WTC11 (cell line): Measurements from ENCODE around the gene SRRM3. TPM values are rescaled to one million over a fixed set of nuclear protein-coding genes. Genes with fewer than 3 reads are reported as not detected.

Source experiments
- ATAC-seq: fragments of 200-7000 bp; cut with Tn5 transposase; 2 replicates; pipeline ENCODE4 v1.10.0; 2021; ENCODE audit warnings: mild to moderate bottlenecking, moderate library complexity
- CTCF ChIA-PET: fragments of 300-600 bp; sonication (Branson Sonifier 250); formaldehyde crosslinking; loops from one replicate; lab custom pipeline; 2021; ENCODE audit warnings: antibody characterized with exemption; lab: Charles Lee
- POLR2A ChIA-PET: fragments of 350-600 bp; sonication (Branson Sonifier 250); formaldehyde crosslinking; loops from one replicate; lab custom pipeline; 2021; ENCODE audit warnings: antibody characterized with exemption; lab: Charles Lee
- DNase-seq: peaks from one replicate; pipeline ENCODE4 v3.0.0; 2021; ENCODE audit warnings: low spot score
- H3K27ac Mint-ChIP-seq: 2 replicates; pipeline ENCODE4 v1.8.0; 2021; ENCODE audit warnings: mixed read lengths
- H3K27me3 Mint-ChIP-seq: 2 replicates; pipeline ENCODE4 v1.8.0; 2021; ENCODE audit warnings: low read depth, mild to moderate bottlenecking, moderate library complexity, mixed read lengths
- H3K36me3 Mint-ChIP-seq: 2 replicates; pipeline ENCODE4 v1.8.0; 2021; ENCODE audit warnings: mixed read lengths
- H3K4me1 Mint-ChIP-seq: 2 replicates; pipeline ENCODE4 v1.8.0; 2022; ENCODE audit warnings: mixed read lengths
- H3K4me3 Mint-ChIP-seq: 2 replicates; pipeline ENCODE4 v1.8.0; 2021; ENCODE audit warnings: mild to moderate bottlenecking, moderate library complexity, mixed read lengths
- H3K9me3 Mint-ChIP-seq: 2 replicates; pipeline ENCODE4 v1.8.0; 2021; ENCODE audit warnings: mixed read lengths
- CBFB ChIP-seq: sonication (generic); formaldehyde crosslinking; IDR thresholded peaks from 2 replicates; pipeline ENCODE4 v1.8.1; 2022; ENCODE audit warnings: mild to moderate bottlenecking, low read depth, missing genetic modification reagents
- CDX4 ChIP-seq: fragments of 250-450 bp; sonication (Bioruptor Pico); IDR thresholded peaks from 2 replicates; pipeline ENCODE4 v1.9.0; 2021; ENCODE audit warnings: moderate library complexity, mild to moderate bottlenecking, inconsistent platforms, borderline replicate concordance
- HMGXB4 ChIP-seq: sonication (generic); formaldehyde crosslinking; IDR thresholded peaks from 2 replicates; pipeline ENCODE4 v1.8.1; 2023; ENCODE audit warnings: mild to moderate bottlenecking, moderate library complexity, missing genetic modification reagents
- MYBL2 ChIP-seq: sonication (generic); formaldehyde crosslinking; IDR thresholded peaks from 2 replicates; pipeline ENCODE4 v1.8.1; 2023; ENCODE audit warnings: mild to moderate bottlenecking, moderate library complexity, missing genetic modification reagents
- STAT6 ChIP-seq: sonication (generic); formaldehyde crosslinking; conservative IDR thresholded peaks from 2 replicates; pipeline ENCODE4 v1.8.1; 2023; ENCODE audit warnings: mild to moderate bottlenecking, low read depth, missing genetic modification reagents, moderate library complexity
- TP53 ChIP-seq: sonication (generic); formaldehyde crosslinking; IDR thresholded peaks from 2 replicates; pipeline ENCODE4 v1.8.1; 2023; ENCODE audit warnings: mild to moderate bottlenecking, missing genetic modification reagents
- ZBTB21 ChIP-seq: sonication (generic); formaldehyde crosslinking; IDR thresholded peaks from 2 replicates; pipeline ENCODE4 v1.8.1; 2023; ENCODE audit warnings: mild to moderate bottlenecking, missing genetic modification reagents, borderline replicate concordance
- ZNF263 ChIP-seq: sonication (generic); formaldehyde crosslinking; IDR thresholded peaks from 2 replicates; pipeline ENCODE4 v1.8.1; 2022; ENCODE audit warnings: low read depth, mild to moderate bottlenecking, moderate library complexity, missing genetic modification reagents
- ZNF671 ChIP-seq: fragments of 250-450 bp; sonication (Bioruptor Pico); IDR thresholded peaks from 2 replicates; pipeline ENCODE4 v1.8.0; 2021; ENCODE audit warnings: mild to moderate bottlenecking
- ZSCAN18 ChIP-seq: fragments of 250-450 bp; sonication (Bioruptor Pico); IDR thresholded peaks from 2 replicates; pipeline ENCODE4 v2.1.2; 2022; ENCODE audit warnings: mild to moderate bottlenecking, moderate library complexity
- total RNA-seq: library from RNA; stranded (reverse); gene quantifications from 3 replicates; pipeline ENCODE4 v1.2.3, GENCODE V29; 2021
- TF ChIP-seq, protein P1 (sequence below): sonication (generic); formaldehyde crosslinking; IDR thresholded peaks from 2 replicates; pipeline ENCODE4 v1.8.1; 2022; ENCODE audit warnings: missing genetic modification reagents, borderline replicate concordance
- TF ChIP-seq, protein P2 (sequence below): fragments of 200-600 bp; IDR thresholded peaks from 2 replicates; pipeline ENCODE4 v1.8.0; 2022; ENCODE audit warnings: antibody characterized with exemption
- TF ChIP-seq, protein P3 (sequence below): fragments of 250-450 bp; sonication (Bioruptor Pico); IDR thresholded peaks from 2 replicates; pipeline ENCODE4 v1.9.0; 2021; ENCODE audit warnings: mild to moderate bottlenecking
- TF ChIP-seq, protein P4 (sequence below): sonication (generic); formaldehyde crosslinking; IDR thresholded peaks from 2 replicates; pipeline ENCODE4 v1.8.0; 2023; ENCODE audit warnings: missing genetic modification reagents, mild to moderate bottlenecking, borderline replicate concordance
- TF ChIP-seq, protein P5 (sequence below): sonication (generic); formaldehyde crosslinking; IDR thresholded peaks from 2 replicates; pipeline ENCODE4 v1.8.1; 2022; ENCODE audit warnings: low read depth, mild to moderate bottlenecking, moderate library complexity, missing genetic modification reagents, borderline replicate concordance
- TF ChIP-seq, protein P6 (sequence below): sonication (generic); formaldehyde crosslinking; IDR thresholded peaks from 2 replicates; pipeline ENCODE4 v1.8.1; 2023; ENCODE audit warnings: mild to moderate bottlenecking, missing genetic modification reagents, moderate library complexity

Gene SRRM3
- total RNA-seq, 1 experiment from 2014 or later, result 17.7 TPM

DNA sequence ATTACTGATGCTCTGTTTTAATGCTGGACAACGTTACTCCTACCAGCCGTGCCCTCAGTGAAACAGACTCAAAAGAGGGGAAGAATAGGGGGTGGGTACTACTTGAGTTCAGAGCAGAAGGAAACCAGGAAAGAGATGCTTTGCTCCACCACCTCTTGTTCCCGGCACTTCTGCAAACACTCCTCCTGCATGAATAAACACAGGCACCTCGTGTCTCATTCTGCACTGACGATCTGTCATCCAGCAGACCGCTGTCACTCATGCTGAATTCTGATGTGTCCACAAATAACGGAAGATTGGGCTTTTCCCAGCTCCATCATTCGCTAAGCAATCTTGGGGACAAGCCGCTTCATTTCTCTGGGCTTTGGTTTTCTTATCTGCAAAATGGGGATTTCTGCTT, 130.4 kb downstream of the SRRM3 start (continued):
- TF ChIP-seq ZSCAN18 (no peak), STAT6 (CRISPR knock-in tag) (no peak), CBFB (CRISPR knock-in tag) (no peak)
- TF ChIP-seq, protein P1, sequence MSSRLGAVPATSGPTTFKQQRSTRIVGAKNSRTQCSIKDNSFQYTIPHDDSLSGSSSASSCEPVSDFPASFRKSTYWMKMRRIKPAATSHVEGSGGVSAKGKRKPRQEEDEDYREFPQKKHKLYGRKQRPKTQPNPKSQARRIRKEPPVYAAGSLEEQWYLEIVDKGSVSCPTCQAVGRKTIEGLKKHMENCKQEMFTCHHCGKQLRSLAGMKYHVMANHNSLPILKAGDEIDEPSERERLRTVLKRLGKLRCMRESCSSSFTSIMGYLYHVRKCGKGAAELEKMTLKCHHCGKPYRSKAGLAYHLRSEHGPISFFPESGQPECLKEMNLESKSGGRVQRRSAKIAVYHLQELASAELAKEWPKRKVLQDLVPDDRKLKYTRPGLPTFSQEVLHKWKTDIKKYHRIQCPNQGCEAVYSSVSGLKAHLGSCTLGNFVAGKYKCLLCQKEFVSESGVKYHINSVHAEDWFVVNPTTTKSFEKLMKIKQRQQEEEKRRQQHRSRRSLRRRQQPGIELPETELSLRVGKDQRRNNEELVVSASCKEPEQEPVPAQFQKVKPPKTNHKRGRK, result no peak
- TF ChIP-seq, protein P2, sequence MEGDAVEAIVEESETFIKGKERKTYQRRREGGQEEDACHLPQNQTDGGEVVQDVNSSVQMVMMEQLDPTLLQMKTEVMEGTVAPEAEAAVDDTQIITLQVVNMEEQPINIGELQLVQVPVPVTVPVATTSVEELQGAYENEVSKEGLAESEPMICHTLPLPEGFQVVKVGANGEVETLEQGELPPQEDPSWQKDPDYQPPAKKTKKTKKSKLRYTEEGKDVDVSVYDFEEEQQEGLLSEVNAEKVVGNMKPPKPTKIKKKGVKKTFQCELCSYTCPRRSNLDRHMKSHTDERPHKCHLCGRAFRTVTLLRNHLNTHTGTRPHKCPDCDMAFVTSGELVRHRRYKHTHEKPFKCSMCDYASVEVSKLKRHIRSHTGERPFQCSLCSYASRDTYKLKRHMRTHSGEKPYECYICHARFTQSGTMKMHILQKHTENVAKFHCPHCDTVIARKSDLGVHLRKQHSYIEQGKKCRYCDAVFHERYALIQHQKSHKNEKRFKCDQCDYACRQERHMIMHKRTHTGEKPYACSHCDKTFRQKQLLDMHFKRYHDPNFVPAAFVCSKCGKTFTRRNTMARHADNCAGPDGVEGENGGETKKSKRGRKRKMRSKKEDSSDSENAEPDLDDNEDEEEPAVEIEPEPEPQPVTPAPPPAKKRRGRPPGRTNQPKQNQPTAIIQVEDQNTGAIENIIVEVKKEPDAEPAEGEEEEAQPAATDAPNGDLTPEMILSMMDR, result no peak
- TF ChIP-seq, protein P3, sequence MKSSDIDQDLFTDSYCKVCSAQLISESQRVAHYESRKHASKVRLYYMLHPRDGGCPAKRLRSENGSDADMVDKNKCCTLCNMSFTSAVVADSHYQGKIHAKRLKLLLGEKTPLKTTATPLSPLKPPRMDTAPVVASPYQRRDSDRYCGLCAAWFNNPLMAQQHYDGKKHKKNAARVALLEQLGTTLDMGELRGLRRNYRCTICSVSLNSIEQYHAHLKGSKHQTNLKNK (CRISPR knock-in tag), result no peak

DNA sequence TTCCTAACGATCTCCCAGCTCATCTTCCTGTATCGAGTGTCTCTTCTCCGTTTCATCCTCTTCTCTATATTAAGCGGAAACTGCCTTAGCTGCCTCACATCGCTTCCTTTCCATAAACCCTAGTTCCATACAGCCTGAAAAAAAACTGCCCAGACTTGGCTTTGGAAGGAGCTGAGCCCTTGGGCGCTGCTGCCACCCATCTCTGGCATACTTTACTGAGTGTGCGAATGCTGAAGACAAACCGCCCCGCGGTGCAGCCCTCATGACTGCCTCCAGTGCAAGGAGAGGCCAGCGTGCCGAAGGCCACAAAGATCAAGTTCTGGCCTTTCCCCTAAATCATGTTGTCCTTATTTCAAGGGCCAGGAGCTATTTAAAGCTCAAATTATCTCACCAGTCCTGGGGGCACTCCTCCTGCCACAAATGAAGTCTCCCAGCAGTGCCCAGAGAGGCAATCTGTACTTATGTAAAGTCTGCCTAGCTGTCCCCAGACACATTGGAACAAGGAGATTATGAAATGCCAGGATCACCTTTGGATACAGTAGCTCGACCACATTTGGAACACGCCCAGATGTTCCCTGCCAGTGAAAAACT, 131.9 kb downstream of the SRRM3 start:
- Mint-ChIP-seq H3K36me3 (peaks cover 49% of the 10 kb centered on the region), H3K4me3 (no peak overlapping the region), H3K4me1 (peaks cover 35% of the 10 kb centered on the region), H3K9me3 (no peaks in the 10 kb centered on the region), H3K27me3 (no peaks in the 10 kb centered on the region), H3K27ac (peak overlapping the region; percentile 52)
- ATAC-seq (no peak), DNase-seq (no peak)
- ChIA-PET POLR2A (interaction anchor here (0.6 to 1.4 kb wide), 4 partner anchors 15 to 472 kb away, joined by 3 to 6 read pairs (median 4); partner anchors contain the start of gene YWHAG), CTCF (no interaction called here)
- TF ChIP-seq ZNF263 (no peak), CDX4 (CRISPR knock-in tag) (no peak), ZNF671 (no peak), MYBL2 (CRISPR knock-in tag) (no peak), TP53 (no peak), ZBTB21 (CRISPR knock-in tag) (no peak), HMGXB4 (CRISPR knock-in tag) (no peak)
- TF ChIP-seq, protein P4, sequence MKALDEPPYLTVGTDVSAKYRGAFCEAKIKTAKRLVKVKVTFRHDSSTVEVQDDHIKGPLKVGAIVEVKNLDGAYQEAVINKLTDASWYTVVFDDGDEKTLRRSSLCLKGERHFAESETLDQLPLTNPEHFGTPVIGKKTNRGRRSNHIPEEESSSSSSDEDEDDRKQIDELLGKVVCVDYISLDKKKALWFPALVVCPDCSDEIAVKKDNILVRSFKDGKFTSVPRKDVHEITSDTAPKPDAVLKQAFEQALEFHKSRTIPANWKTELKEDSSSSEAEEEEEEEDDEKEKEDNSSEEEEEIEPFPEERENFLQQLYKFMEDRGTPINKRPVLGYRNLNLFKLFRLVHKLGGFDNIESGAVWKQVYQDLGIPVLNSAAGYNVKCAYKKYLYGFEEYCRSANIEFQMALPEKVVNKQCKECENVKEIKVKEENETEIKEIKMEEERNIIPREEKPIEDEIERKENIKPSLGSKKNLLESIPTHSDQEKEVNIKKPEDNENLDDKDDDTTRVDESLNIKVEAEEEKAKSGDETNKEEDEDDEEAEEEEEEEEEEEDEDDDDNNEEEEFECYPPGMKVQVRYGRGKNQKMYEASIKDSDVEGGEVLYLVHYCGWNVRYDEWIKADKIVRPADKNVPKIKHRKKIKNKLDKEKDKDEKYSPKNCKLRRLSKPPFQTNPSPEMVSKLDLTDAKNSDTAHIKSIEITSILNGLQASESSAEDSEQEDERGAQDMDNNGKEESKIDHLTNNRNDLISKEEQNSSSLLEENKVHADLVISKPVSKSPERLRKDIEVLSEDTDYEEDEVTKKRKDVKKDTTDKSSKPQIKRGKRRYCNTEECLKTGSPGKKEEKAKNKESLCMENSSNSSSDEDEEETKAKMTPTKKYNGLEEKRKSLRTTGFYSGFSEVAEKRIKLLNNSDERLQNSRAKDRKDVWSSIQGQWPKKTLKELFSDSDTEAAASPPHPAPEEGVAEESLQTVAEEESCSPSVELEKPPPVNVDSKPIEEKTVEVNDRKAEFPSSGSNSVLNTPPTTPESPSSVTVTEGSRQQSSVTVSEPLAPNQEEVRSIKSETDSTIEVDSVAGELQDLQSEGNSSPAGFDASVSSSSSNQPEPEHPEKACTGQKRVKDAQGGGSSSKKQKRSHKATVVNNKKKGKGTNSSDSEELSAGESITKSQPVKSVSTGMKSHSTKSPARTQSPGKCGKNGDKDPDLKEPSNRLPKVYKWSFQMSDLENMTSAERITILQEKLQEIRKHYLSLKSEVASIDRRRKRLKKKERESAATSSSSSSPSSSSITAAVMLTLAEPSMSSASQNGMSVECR, result no peak
- TF ChIP-seq, protein P5, sequence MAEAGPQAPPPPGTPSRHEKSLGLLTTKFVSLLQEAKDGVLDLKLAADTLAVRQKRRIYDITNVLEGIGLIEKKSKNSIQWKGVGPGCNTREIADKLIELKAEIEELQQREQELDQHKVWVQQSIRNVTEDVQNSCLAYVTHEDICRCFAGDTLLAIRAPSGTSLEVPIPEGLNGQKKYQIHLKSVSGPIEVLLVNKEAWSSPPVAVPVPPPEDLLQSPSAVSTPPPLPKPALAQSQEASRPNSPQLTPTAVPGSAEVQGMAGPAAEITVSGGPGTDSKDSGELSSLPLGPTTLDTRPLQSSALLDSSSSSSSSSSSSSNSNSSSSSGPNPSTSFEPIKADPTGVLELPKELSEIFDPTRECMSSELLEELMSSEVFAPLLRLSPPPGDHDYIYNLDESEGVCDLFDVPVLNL (CRISPR knock-in tag), result no peak
- TF ChIP-seq, protein P6, sequence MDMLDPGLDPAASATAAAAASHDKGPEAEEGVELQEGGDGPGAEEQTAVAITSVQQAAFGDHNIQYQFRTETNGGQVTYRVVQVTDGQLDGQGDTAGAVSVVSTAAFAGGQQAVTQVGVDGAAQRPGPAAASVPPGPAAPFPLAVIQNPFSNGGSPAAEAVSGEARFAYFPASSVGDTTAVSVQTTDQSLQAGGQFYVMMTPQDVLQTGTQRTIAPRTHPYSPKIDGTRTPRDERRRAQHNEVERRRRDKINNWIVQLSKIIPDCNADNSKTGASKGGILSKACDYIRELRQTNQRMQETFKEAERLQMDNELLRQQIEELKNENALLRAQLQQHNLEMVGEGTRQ, result no peak
- TF ChIP-seq, protein P3 (CRISPR knock-in tag), result no peak
